T follicular helper cell (primary cell): ENCODE data around the gene ARL13A.
"Not testable (repeated sequence)": the region's sequence is repeated elsewhere in the genome, so short reads cannot be mapped to it uniquely, and the experiment has no call there.

ENCODE experiments used
- DNase-seq: peaks from one replicate; pipeline ENCODE4 v3.0.0-alpha.2; 2020; ENCODE audit warnings: low read depth

ARL13A gene

DNA sequence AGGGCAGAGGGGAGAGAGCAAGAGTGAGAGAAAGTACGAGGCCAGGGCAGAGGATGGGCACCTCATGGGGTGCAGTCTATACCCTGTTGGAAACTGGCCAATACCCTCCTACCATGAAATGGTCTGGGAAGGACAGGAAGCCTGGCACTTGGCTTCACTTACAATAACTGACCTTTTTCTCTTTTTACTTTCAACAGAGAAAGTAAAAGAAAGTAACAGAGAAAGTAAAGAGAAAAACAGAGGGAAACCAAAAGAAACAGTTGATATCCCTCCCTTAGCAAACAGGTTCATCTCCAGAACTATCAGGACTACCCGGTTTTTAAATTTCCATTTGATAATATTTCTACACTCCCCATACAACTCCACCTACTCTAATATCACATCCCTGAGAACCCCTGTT is 20.6 kb downstream of the ARL13A start:
- no peak for DNase-seq

DNA sequence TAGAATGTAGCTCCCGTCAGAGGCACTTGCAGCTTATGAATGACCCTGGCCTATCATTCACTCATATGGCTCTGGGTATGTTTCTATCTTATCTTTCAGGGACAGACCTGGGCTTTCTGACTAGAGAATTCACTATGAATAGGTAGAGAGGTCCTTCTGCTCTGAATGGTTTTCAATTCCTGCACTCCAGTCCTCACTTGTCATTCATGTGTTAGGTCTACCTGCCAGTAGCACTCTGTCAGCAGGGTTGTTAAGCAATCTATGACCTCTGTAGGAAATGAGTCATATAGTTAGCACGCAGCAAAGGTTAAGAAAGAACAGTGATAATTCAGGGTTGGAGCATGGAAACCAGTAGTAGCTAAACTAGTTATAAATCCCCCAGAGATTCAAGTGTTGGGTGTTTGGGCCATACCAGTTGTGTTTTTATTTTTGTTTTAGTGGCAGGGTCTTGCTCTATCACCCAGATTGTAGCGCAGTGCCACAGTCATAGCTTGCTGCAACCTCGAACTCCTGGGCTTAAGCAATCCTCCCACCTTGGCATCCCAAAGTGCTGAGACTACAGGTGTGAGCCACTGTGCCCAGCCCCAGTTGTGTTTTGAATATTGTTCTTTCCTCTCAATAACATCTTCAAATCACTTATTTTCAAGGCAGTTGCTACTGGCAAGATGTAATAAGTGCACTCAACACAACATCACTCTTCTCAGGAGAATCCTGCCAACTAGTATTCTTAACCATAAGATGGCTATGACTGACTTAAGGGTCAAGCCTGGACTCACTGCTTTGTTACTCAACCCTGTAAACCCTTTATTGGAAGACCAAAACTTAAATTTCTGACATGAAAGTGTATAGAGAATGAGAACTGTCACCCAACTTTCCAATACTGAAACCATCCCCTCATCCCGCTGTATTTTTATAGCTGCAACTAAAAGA is 25.1 kb downstream of the ARL13A start:
- DNase-seq = no peak

DNA sequence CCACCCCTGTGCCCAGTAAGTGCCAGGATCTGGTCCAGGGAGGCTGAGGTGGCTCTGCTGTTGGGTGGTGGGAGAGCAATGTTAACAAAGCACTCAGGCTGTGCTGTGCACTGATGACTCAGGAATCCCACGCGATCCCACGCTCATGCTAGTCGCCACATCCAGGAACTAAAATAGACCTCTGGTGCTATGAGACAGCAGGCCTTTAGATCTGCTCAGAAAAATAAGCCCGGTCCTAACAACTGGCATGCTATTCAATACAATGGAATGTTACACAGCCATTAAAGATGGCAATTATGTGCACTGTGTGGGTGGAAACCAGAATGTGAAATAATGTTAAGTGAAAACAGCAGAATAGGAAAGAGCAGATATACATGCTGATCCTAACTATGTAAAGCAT is 26.0 kb downstream of the ARL13A start:
- no peak for DNase-seq

DNA sequence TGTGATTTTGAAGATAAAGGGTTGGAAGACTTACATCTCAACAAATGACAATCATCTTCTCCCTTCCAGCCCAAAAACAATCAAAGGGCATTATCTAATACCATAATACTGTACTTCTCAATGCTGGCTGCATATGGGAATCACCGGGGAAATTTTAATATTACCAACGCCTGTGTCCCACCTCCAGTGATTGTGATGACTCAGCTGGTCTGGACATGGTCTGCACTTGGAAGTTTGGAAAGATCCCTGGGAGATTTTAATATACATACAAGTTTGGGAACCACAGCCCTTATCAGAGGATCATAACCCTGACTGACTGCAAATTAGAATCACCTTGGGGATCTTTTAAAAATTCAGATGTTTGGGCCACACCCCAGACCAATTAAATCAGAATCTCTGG is 29.9 kb downstream of the ARL13A start:
- no peak for DNase-seq

DNA sequence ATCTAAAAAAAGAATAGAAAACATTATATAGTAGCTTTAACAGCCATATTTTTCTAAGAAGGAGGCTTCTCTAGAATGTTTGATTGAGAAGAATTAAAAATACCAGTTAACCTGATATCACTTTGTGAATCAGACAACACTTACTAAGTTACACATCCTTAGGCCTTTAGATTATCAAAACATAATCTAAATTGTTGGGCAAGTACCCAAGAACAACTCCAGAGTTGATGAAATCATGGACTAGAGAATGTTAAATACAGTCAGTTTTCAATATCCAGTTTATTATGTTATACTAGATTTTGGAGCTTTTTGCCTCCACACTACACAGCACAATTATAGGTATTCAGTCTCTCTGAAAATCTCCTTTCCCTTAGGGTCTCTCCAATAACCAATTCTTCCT is 39.6 kb downstream of the ARL13A start:
- no peak for DNase-seq

DNA sequence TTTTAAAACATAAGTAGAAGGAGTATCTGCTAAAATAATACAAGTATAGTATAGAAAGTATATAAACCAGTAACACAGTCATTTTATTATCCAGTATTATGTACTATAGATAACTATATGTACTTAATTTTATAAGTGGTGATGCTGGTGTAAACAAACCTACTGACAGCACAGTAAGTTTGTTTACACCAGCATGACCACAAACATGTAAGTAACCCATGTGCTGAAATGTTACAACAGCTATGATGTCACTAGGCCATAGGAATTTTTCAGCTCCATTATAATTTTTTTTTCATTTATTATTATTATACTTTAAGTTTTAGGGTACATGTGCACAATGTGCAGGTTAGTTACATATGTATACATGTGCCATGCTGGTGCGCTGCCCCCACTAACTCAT is 42.5 kb downstream of the ARL13A start:
- DNase-seq = not testable (repeated sequence)

DNA sequence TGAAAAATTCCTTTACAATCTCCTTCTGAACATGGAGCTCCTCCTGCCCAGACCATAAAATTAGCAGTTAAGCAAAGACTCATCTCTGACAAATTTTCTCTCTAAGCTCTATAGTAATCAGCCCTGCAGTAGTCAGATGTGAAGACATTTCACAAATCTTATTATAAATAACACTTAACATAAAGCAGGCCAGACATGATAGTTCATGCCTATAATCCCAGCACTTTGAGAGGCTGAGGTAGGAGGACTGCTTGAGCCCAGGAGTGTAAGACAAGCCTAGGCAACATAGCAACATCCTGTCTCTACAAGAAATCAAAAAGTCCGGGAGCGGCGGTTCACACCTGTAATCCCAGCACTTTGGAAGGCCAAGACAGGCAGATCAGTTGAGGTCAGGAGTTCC is 52.5 kb downstream of the ARL13A start:
- no peak for DNase-seq

DNA sequence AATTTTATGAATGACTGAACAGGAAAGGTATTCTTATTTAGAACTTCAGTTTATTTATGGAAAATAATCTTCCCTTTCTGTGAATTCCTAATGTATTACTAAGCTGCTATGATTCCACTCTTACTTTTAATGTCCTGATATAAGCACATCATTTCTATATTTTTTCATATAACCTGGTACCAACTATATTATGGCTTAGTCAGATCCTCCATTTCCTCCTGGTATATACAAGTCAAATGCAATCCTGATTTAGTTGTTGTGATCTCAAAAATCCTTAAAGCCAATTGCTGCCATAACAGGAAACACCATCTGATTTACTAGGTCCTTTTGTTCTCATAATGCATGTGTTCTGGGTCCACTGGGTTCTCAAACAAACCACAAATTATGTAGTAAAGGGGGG is 55.6 kb downstream of the ARL13A start:
- no peak for DNase-seq

DNA sequence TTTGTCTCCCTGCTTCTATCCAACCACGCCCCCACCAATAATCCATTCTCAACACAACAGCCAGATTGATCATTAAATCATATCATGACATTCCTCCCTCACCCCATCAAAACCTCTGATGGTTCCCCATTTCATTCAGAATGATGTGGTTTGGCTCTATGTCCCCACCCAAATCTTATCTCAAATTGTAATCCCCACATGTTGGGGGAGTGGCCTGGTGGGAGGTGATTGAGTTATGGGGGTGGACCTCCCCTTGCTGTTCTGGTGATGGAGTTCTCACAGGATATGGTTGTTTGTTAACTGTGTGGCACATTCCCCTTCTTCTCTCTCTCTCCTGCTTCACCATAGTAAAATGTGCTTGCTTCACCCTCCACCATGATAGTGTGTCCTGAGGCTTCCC is 59.1 kb downstream of the ARL13A start:
- DNase-seq = no peak

DNA sequence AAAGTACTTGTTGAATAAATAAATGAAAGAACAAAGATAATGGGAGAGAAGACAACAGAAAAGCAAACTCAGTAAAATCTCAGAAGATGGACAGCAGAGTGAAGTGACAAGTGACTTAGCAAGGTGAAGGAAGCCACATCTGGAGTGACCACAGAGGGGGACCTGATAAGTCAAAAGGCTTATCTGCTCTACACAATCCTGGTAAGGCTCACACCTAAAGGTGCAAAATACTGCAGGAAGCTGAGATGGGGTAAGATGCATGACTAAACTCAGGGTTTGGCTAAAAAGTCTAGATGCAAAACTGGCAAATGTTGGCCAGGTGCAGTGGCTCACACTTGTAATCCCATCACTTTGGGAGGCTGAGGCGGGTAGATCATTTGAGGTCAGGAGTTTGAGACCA is 60.2 kb downstream of the ARL13A start:
- DNase-seq = no peak

DNA sequence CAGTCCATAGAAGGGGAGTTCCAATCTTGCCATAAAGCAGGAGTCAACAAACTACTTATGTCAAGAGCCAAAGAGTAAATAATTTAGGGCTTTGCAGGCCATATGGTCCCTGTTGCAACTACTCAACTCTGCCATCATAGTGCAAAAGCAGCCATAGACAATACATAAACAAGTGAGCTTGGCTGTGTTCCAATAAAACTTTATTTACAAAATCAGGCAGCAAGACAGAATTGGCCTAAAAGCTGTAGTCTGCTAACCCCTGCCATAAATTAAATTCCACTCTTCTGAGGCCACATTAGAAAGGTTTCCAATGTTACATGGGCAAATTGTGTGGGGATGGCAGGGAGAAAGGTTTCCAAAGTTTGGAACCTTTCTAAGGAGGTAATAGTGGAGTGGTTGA is 67.7 kb downstream of the ARL13A start:
- no peak for DNase-seq

DNA sequence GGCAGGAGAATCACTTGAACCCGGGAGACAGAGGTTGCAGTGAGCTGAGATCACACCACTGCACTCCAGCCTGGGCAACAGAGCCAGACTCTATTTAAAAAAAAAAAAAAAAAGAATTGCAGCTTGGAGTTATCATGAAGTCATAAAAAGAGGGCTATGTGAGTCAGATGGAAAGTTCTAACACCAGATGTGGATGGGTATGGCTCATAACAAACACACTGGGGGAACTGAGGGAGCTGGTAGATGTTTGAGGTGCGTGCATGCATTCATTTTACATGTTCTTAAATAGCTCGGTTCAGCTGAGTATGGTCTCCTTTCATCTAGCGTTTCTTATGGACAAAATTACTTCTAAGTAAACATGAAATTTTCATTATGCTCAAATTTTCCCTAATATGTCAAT is 70.7 kb downstream of the ARL13A start:
- DNase-seq = no peak
